ENCODE results near the gene ZNF677. TPM values are rescaled to one million over a fixed set of nuclear protein-coding genes. Genes with fewer than 3 reads are reported as not detected.

ZNF677 gene
- total and polyA plus RNA-seq, 10 of the 15 experiments (the other 5 are each of a cell fraction or from before 2014, with no cell fraction given), result 0.07 to 0.68 (median 0.16) TPM; not detected in 6

DNA sequence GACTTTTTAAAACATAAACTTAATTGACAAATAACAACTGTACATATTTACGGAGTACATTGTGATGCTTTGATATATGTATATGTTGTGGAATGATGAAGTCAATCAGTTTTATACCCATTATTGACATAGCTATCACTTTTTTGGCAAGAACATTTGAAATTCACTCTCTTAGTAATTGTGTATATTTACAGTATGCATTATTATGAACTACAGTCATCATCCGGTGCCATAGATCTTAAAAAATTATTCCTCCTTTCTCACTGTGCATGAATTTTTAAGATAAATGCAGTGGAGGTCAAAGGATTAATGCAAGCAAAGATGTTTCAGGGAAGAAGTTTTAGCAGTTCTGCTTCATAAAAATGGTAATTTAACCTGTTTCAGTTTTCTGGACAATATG, 20.8 kb upstream of the ZNF677 start:
- RAD21 ChIA-PET (ENCODE audit: unreplicated experiment), result no interaction called here
- CTCF ChIA-PET, result no interaction called here
- POLR2A ChIA-PET, result no interaction called here
- TF ChIP-seq, protein P1, sequence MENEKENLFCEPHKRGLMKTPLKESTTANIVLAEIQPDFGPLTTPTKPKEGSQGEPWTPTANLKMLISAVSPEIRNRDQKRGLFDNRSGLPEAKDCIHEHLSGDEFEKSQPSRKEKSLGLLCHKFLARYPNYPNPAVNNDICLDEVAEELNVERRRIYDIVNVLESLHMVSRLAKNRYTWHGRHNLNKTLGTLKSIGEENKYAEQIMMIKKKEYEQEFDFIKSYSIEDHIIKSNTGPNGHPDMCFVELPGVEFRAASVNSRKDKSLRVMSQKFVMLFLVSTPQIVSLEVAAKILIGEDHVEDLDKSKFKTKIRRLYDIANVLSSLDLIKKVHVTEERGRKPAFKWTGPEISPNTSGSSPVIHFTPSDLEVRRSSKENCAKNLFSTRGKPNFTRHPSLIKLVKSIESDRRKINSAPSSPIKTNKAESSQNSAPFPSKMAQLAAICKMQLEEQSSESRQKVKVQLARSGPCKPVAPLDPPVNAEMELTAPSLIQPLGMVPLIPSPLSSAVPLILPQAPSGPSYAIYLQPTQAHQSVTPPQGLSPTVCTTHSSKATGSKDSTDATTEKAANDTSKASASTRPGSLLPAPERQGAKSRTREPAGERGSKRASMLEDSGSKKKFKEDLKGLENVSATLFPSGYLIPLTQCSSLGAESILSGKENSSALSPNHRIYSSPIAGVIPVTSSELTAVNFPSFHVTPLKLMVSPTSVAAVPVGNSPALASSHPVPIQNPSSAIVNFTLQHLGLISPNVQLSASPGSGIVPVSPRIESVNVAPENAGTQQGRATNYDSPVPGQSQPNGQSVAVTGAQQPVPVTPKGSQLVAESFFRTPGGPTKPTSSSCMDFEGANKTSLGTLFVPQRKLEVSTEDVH (IDR thresholded peaks at IDR 0.05; ENCODE audit: low read depth, partially characterized antibody), result no peak
- TF ChIP-seq, protein P2, sequence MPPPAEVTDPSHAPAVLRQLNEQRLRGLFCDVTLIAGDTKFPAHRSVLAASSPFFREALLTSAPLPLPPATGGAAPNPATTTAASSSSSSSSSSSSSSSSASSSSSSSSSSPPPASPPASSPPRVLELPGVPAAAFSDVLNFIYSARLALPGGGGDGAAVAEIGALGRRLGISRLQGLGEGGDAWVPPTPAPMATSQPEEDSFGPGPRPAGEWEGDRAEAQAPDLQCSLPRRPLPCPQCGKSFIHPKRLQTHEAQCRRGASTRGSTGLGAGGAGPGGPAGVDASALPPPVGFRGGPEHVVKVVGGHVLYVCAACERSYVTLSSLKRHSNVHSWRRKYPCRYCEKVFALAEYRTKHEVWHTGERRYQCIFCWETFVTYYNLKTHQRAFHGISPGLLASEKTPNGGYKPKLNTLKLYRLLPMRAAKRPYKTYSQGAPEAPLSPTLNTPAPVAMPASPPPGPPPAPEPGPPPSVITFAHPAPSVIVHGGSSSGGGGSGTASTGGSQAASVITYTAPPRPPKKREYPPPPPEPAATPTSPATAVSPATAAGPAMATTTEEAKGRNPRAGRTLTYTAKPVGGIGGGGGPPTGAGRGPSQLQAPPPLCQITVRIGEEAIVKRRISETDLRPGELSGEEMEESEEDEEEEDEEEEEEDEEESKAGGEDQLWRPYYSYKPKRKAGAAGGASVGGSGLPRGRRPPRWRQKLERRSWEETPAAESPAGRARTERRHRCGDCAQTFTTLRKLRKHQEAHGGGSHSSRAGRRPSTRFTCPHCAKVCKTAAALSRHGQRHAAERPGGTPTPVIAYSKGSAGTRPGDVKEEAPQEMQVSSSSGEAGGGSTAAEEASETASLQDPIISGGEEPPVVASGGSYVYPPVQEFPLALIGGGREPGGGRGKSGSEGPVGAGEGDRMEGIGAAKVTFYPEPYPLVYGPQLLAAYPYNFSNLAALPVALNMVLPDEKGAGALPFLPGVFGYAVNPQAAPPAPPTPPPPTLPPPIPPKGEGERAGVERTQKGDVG (CRISPR knock-in tag; IDR thresholded peaks at IDR 0.05), result no peak
- TF ChIP-seq, protein P3, sequence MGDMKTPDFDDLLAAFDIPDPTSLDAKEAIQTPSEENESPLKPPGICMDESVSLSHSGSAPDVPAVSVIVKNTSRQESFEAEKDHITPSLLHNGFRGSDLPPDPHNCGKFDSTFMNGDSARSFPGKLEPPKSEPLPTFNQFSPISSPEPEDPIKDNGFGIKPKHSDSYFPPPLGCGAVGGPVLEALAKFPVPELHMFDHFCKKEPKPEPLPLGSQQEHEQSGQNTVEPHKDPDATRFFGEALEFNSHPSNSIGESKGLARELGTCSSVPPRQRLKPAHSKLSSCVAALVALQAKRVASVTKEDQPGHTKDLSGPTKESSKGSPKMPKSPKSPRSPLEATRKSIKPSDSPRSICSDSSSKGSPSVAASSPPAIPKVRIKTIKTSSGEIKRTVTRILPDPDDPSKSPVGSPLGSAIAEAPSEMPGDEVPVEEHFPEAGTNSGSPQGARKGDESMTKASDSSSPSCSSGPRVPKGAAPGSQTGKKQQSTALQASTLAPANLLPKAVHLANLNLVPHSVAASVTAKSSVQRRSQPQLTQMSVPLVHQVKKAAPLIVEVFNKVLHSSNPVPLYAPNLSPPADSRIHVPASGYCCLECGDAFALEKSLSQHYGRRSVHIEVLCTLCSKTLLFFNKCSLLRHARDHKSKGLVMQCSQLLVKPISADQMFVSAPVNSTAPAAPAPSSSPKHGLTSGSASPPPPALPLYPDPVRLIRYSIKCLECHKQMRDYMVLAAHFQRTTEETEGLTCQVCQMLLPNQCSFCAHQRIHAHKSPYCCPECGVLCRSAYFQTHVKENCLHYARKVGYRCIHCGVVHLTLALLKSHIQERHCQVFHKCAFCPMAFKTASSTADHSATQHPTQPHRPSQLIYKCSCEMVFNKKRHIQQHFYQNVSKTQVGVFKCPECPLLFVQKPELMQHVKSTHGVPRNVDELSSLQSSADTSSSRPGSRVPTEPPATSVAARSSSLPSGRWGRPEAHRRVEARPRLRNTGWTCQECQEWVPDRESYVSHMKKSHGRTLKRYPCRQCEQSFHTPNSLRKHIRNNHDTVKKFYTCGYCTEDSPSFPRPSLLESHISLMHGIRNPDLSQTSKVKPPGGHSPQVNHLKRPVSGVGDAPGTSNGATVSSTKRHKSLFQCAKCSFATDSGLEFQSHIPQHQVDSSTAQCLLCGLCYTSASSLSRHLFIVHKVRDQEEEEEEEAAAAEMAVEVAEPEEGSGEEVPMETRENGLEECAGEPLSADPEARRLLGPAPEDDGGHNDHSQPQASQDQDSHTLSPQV (IDR thresholded peaks at IDR 0.05), result no peak
- TF ChIP-seq ZNF622 (IDR thresholded peaks at IDR 0.05) (no peak), ASH2L (IDR thresholded peaks at IDR 0.05; ENCODE audit: borderline replicate concordance, low read depth) (no peak), SIN3A (IDR thresholded peaks at IDR 0.05; ENCODE audit: low read depth, low read length) (no peak), IRF5 (IDR thresholded peaks at IDR 0.05; ENCODE audit: borderline replicate concordance) (no peak), DPF2 (IDR thresholded peaks at IDR 0.05) (no peak), RELB (IDR thresholded peaks at IDR 0.05; ENCODE audit: low read depth) (no peak), YY1 (IDR thresholded peaks at IDR 0.05; ENCODE audit: low read depth, low read length) (no peak), TARDBP (IDR thresholded peaks at IDR 0.05; ENCODE audit: borderline replicate concordance) (no peak), FOXM1 (IDR thresholded peaks at IDR 0.05; ENCODE audit: low read depth, low read length) (no peak)

More for the DNA sequence above, 20.8 kb upstream of the ZNF677 start:
- no peak overlapping the region for H2AFZ ChIP-seq (ENCODE audit: control insufficient read depth, low read depth, low read length)
- in situ Hi-C loops (cut with MboI) (no loop called here), intact Hi-C loops (cut with micrococcal nuclease; ENCODE audit: unreplicated experiment) (no loop called here)
- ATAC-seq (no peak), FAIRE-seq (no peak), DNase-seq (ENCODE audit: low read depth, low spot score) (no peak)
- no TSS peak for BruUV-seq (replicated peaks)
- H3K27me3 ChIP-seq (replicated peaks in 1 of 2; ENCODE audit: control insufficient read depth in 2 of 2, insufficient read depth in 2 of 2, low read length in 1 of 2), result no peaks in the 10 kb centered on the region
- H3K36me3 ChIP-seq (ENCODE audit: control insufficient read depth in 2 of 2, insufficient read depth in 2 of 2, low read length in 1 of 2), result no peaks in the 10 kb centered on the region
- no peaks in the 10 kb centered on the region for H3K79me2 ChIP-seq (ENCODE audit: control insufficient read depth, insufficient read depth, low read length)
- H3K4me2 ChIP-seq (ENCODE audit: control insufficient read depth, insufficient read depth), result no peak overlapping the region
- H3K9me3 ChIP-seq (replicated peaks; ENCODE audit: control insufficient read depth, insufficient read depth, low read length), result no peaks in the 10 kb centered on the region; the same call in 2 of the 3 replicates
- H3K9ac ChIP-seq (ENCODE audit: control insufficient read depth, insufficient read depth, low read length), result no peak overlapping the region
- H3K4me1 ChIP-seq (ENCODE audit: control insufficient read depth, insufficient read depth, low read length), result no peaks in the 10 kb centered on the region
- H4K20me1 ChIP-seq (ENCODE audit: control insufficient read depth, insufficient read depth), result no peaks in the 10 kb centered on the region
- SMC1A ChIA-PET (ENCODE audit: uncharacterized antibody, unreplicated experiment), result no interaction called here
- H3K4me3 ChIP-seq, result no peak overlapping the region
- H3K27ac ChIP-seq (ENCODE audit: control insufficient read depth, insufficient read depth), result no peak overlapping the region
- WGBS (ENCODE audit: insufficient coverage, insufficient replicate concordance, low lambda C conversion rate, missing lambda C conversion rate), result 94% methylated on average over 2 of the region's 2 CpGs
